ENCODE results near the gene TPGS2. TPM values are rescaled to one million over a fixed set of nuclear protein-coding genes. Genes with fewer than 3 reads are reported as not detected.
"Not testable (repeated sequence)": the region's sequence is repeated elsewhere in the genome, so short reads cannot be mapped to it uniquely, and the experiment has no call there.

The TPGS2 gene, protein sequence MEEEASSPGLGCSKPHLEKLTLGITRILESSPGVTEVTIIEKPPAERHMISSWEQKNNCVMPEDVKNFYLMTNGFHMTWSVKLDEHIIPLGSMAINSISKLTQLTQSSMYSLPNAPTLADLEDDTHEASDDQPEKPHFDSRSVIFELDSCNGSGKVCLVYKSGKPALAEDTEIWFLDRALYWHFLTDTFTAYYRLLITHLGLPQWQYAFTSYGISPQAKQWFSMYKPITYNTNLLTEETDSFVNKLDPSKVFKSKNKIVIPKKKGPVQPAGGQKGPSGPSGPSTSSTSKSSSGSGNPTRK
- polyA plus RNA-seq (2013, experiment 1 of 2; ENCODE audit: insufficient read length), result 167 TPM
- 112 TPM for polyA plus RNA-seq (2013, experiment 2 of 2; ENCODE audit: insufficient read length)

DNA sequence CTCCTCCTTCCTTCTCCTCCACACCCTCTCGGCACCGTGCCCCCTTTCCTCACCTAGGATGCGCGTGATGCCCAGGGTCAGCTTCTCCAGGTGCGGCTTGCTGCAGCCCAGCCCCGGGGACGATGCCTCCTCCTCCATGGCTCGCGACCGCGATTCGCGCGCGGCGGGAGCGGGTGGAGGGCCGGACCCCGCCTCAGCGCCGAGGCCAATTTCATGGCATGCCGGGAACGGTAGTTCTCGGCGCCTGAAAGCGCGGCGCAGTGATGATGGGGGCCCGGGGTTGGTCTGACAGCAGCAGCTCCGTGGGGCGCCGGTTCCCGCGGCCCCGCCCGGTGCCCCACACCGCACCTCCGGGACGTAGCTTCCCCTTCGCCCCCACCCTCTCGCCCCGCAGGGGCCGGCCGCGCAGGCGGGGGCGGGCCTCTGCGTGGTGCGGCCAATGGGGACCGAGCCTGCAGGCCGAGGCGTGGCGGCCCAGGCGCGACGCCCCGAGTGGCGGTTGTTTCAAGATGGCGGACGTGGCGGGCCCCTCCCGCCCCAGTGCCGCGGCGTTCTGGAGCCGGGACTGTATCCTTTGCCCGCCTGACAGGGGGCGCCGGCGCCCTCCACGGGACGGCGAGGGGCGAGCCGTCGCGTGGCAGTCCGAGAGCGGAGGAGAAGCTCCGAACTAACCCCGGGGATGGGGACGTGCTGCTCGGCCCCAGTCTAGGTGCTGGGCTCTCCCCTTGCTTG, at the start of gene TPGS2, which contains the start of gene KIAA1328:
TSS of gene TPGS2 (minus strand) at position 373 of the 732 bp plus-strand sequence. CDS start at position 138, 235 bp downstream.
TSS of gene KIAA1328 (plus strand) at position 498 of the 732 bp plus-strand sequence. CDS start at position 510, 12 bp downstream.
- peak; percentile 90 for DNase-seq

GRCh38 chr18:36873826-36874225, 45.0 kb upstream of the TPGS2 start:
- DNase-seq, result not testable (repeated sequence)

DNA sequence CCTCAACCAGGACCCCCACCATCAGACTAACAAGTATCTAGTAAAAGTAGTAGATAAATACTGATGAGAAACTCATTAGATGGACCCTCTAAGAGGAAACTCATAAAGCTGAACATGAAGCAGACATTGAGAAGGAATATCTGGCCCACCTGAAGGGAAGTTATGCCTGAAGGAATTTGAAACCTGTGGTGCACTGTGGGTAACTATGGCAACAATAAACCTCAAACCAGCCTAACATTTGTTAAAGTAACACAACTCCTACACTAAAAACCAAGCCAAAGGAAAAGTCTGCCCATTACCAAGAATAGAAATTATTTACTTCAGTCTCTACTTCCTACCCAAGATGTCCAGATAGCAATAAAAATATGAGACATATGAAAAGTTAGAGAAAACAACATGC, 43.5 kb upstream of the TPGS2 start:
- DNase-seq, result no peak

DNA sequence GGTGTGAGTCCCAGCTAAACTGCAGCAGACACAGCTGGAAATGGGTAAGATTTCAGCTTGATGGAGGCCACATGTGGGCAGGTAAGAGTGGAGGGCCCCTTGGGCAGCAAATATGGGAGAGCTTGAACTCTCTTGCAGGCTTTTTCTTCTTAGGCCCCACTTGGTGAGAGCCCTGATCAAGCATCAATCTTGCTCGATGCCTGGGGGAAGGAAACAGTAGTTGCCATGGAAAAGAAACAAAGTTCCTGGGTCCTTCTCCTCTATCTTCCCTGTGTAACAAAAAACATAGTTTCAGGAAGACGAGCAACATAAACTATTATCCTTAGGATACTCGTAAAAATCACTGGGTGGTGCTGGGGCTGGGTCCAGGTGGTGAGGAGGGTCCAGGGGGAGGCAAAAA, 43.0 kb upstream of the TPGS2 start:
- DNase-seq, result no peak

DNA sequence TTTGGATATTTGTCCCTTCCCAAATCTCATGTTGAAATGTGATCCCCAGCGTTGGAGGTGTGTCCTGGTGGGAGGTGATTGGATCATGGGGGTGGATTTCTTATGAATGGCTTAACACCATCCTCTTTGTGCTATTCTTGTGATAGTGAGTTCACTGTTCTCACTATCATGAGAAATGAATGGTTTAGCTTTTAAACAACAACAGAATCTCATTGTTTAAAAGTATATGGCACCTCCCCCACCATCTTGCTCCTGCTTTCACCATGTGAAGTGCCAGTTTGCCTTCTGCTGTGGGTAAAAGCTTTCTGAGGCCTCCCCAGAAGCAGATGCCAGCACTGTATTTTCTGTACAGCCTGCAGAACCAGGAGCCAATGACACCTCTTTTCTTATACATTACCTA, 38.3 kb upstream of the TPGS2 start:
- no peak for DNase-seq

DNA sequence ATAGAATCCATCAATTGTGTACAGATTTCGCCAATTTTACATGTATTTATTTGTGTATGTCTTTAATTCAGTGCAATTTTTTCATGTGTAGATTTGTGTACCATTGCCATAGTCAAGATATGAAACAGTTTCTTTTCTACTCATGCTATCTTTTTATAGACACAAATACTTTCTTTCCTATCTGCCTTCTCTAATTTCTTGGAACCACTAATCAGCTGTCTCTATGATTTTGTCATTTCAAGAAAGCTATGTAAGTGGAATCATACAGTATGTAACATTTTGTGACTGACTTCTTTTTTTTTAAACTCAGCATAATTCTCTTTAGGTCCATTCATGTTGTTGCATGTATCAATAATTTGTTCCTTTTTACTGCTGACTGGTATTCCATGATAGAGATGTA, 33.4 kb upstream of the TPGS2 start:
- DNase-seq, result no peak

- no peak for DNase-seq
Observed at GRCh38 chr18:36856815-36857214, 28.0 kb upstream of the TPGS2 start.

GRCh38 chr18:36851202-36851590, 22.4 kb upstream of the TPGS2 start:
- no peak for DNase-seq

DNA sequence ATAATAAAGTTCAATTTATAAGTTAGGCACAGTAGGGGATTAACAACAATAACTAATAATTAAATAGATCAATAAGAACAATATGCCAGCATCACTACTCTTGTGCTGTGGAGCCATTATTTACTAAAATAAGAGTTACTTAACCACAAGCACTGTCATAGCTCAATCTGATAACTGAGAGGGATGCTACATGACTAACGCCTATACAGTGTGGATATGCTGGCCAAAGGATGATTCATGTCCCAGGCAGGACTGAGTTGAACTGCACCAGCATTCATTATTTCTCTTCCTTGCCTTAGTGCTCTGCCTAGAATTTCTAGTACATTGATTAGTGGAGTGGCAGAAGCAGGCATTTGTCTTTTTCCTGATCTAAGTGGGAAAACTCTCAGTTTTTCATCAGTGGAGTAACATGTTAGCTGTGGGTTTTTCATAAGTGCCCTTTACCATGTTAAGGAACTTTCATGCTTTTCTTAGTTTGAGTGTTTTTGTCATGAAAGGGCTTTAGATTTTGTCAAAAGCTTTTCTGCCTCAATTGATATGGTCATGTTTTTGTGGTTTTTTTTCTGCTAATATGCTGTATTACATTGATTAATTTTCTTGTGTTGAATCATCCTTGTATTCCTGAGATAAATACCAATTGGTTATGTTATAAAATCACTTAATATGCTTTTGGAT, 21.9 kb upstream of the TPGS2 start:
- peak; percentile 94 for DNase-seq

- DNase-seq, result peak; percentile 82
Observed at GRCh38 chr18:36849288-36850006, 20.6 kb upstream of the TPGS2 start.

- DNase-seq, result no peak
Observed at GRCh38 chr18:36848609-36849008, 19.8 kb upstream of the TPGS2 start.

DNA sequence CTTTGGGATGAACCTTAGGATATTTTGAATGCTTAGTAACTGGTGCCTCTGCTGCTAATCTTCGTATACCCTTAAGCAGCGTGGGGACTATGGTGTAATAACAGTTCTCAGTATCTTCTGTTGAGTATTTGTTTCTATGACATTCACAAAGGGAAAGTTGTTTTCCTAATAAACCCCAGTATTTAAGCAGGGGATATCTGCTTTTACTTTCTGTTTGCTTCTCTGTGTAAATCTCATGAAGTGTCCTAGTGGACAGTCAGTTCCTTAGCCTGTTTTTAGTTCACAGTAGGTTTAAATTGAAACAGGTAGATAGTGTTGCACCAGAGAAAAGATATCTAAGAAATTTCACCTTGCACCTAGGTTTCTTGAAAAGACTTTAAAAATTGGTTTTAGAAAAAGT, 15.0 kb upstream of the TPGS2 start:
- DNase-seq, result no peak

DNA sequence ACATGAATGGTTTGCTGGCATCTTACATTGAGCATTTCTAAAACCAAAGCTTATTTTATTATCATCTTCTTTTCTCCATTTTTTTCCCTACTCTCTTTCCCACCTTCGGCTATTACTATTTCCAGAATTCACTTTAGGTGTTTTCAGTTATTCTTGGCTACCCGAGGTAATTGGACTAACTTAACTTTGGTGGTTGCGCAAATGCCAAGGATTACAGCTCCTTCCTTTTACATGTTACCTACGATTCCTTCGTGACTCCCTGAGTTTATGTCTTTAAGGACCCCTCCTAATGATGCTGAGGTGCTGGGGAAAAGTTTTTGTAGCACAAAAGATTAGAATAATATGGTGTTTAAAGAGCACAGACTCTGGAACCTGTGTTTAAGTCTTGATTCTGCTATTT, 14.4 kb upstream of the TPGS2 start:
- DNase-seq, result no peak

- no peak for DNase-seq
Observed at GRCh38 chr18:36839835-36840234, 11.0 kb upstream of the TPGS2 start.

GRCh38 chr18:36835927-36836326, 7.1 kb upstream of the TPGS2 start:
- no peak for DNase-seq

GRCh38 chr18:36833120-36833519, 4.3 kb upstream of the TPGS2 start:
- no peak for DNase-seq

- DNase-seq, result peak; percentile 19
Observed at GRCh38 chr18:36831139-36831538, 2.3 kb upstream of the TPGS2 start.

DNA sequence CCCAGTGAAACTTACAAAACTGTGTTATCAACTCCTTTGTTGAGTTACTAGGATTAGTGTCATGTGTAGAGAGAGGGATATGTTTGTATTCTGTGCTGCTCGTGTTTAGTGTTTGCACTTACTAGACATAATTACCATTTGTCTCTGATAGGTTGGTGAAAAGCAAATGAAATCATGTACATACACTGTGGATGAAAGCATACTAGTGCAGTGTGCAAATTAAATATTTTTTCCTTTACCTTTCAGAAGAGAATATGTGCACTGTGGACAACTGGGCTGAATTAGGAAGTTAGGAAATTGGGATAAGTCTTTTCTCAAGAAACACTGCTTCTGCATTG, 1.3 kb upstream of the TPGS2 start:
- no peak for DNase-seq

- DNase-seq, result peak; percentile 32
Observed at GRCh38 chr18:36829362-36830157, 758 bp upstream of the TPGS2 start.

GRCh38 chr18:36828157-36828629, 609 bp downstream of the TPGS2 start:
- DNase-seq, result peak; percentile 67

DNA sequence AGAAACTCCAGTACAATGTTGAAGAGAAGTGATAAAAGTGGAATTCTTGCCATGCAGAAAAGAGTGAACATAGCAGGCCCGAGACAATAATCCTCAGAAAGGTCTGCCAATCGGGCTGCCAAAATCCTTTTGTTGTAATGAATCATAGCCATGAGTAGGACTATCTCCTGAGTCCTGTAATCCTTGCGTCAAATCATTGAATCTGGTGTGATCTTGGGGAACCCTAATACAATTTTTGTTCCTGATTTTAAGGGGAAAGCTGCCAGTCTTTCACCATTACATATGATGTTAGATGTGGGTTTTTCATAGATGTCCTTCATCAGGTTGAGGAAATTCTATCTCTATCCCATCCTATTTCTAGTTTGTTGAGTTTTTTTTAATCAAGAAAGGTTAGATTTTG, 2.2 kb downstream of the TPGS2 start:
- no peak for DNase-seq

- DNase-seq, result no peak
Observed at GRCh38 chr18:36825526-36825925, 3.3 kb downstream of the TPGS2 start.
